H9 (cell line): ENCODE data around the gene GATD1. TPM values are rescaled to one million over a fixed set of nuclear protein-coding genes. Genes with fewer than 3 reads are reported as not detected.

Source experiments
- DNase-seq: peaks from one replicate; pipeline ENCODE4 v3.0.0-alpha.2; 2017
- H2AFZ ChIP-seq: one replicate; pipeline ENCODE4 v1.6.1; 2013; ENCODE audit warnings: mild to moderate bottlenecking, low read length, control low read depth, moderate library complexity
- H2AK5ac ChIP-seq: 2 replicates; pipeline ENCODE4 v1.6.1; 2013; ENCODE audit warnings: low read length, control low read depth, mixed read lengths; ENCODE audit not compliant: insufficient read length
- H2BK120ac ChIP-seq: one replicate; pipeline ENCODE4 v1.6.1; 2013; ENCODE audit warnings: low read depth, mild to moderate bottlenecking, low read length, control low read depth, inconsistent platforms; ENCODE audit not compliant: poor library complexity, severe bottlenecking
- H2BK12ac ChIP-seq: 2 replicates; pipeline ENCODE4 v1.6.1; 2013; ENCODE audit warnings: low read length, control low read depth, mixed read lengths, low read depth; ENCODE audit not compliant: insufficient read length
- H2BK15ac ChIP-seq: 2 replicates; pipeline ENCODE4 v1.6.1; 2013; ENCODE audit warnings: low read depth, low read length, control low read depth
- H2BK20ac ChIP-seq: one replicate; pipeline ENCODE4 v1.6.1; 2013; ENCODE audit warnings: low read depth, mild to moderate bottlenecking, low read length, control low read depth, inconsistent platforms; ENCODE audit not compliant: poor library complexity, severe bottlenecking
- H2BK5ac ChIP-seq: 2 replicates; pipeline ENCODE4 v1.6.1; 2013; ENCODE audit warnings: low read length, control low read depth, mixed read lengths; ENCODE audit not compliant: insufficient read length
- H3K14ac ChIP-seq: 2 replicates; pipeline ENCODE4 v1.6.1; 2013; ENCODE audit warnings: low read length, control low read depth; ENCODE audit not compliant: insufficient read depth
- H3K18ac ChIP-seq: 2 replicates; pipeline ENCODE4 v1.6.1; 2013; ENCODE audit warnings: low read depth, mild to moderate bottlenecking, mixed read lengths, low read length, control low read depth; ENCODE audit not compliant: insufficient read length
- H3K23ac ChIP-seq: 2 replicates; pipeline ENCODE4 v1.6.1; 2013; ENCODE audit warnings: low read length, control low read depth, mixed read lengths, low read depth; ENCODE audit not compliant: insufficient read length
- H3K23me2 ChIP-seq: 2 replicates; pipeline ENCODE4 v1.6.1; 2013; ENCODE audit warnings: low read depth, mild to moderate bottlenecking, mixed read lengths, low read length, control low read depth; ENCODE audit not compliant: insufficient read length, poor library complexity, severe bottlenecking
- H3K27ac ChIP-seq: 2 replicates; pipeline ENCODE4 v1.5.1; 2013; ENCODE audit warnings: low read length, control low read depth, mixed read lengths, low read depth; ENCODE audit not compliant: insufficient read length
- H3K27me3 ChIP-seq: 2 replicates; pipeline ENCODE4 v1.6.1; 2013; ENCODE audit warnings: low read length, control low read depth, inconsistent platforms; ENCODE audit not compliant: insufficient read depth
- H3K4ac ChIP-seq: 2 replicates; pipeline ENCODE4 v1.6.1; 2013; ENCODE audit warnings: low read depth, mild to moderate bottlenecking, control low read depth, inconsistent platforms, low read length, moderate library complexity
- H3K4me1 ChIP-seq: 2 replicates; pipeline ENCODE4 v1.6.1; 2013; ENCODE audit warnings: low read length, control low read depth, inconsistent platforms; ENCODE audit not compliant: insufficient read depth
- H3K4me2 ChIP-seq: 2 replicates; pipeline ENCODE4 v1.6.1; 2013; ENCODE audit warnings: low read length, control low read depth, mixed read lengths; ENCODE audit not compliant: insufficient read length, insufficient read depth
- H3K56ac ChIP-seq: 2 replicates; pipeline ENCODE4 v1.6.1; 2013; ENCODE audit warnings: low read depth, mild to moderate bottlenecking, mixed read lengths, low read length, control low read depth; ENCODE audit not compliant: insufficient read length
- H3K79me1 ChIP-seq: 2 replicates; pipeline ENCODE4 v1.6.1; 2013; ENCODE audit warnings: low read depth, mild to moderate bottlenecking, moderate library complexity, low read length, control low read depth, inconsistent platforms; ENCODE audit not compliant: insufficient read depth, poor library complexity, severe bottlenecking
- H3K79me2 ChIP-seq: 2 replicates; pipeline ENCODE4 v1.6.1; 2013; ENCODE audit warnings: low read length, control low read depth, inconsistent platforms; ENCODE audit not compliant: insufficient read depth
- H3K9ac ChIP-seq: 2 replicates; pipeline ENCODE4 v1.6.1; 2013; ENCODE audit warnings: low read length, control low read depth, mixed read lengths; ENCODE audit not compliant: insufficient read length; ENCODE audit errors: extremely low read depth
- H3K9me3 ChIP-seq: one replicate; pipeline ENCODE4 v1.6.1; 2013; ENCODE audit warnings: low read depth, low read length, inconsistent platforms; ENCODE audit not compliant: control insufficient read depth
- H3T11ph ChIP-seq: one replicate; pipeline ENCODE4 v1.6.1; 2013; ENCODE audit warnings: mild to moderate bottlenecking, low read length, control low read depth, inconsistent platforms
- H4K20me1 ChIP-seq: one replicate; pipeline ENCODE4 v1.6.1; 2013; ENCODE audit not compliant: control insufficient read depth, insufficient read length, insufficient read depth
- H4K5ac ChIP-seq: 2 replicates; pipeline ENCODE4 v1.6.1; 2013; ENCODE audit warnings: low read depth, mild to moderate bottlenecking, mixed read lengths, low read length, control low read depth; ENCODE audit not compliant: insufficient read length
- H4K8ac ChIP-seq: replicated peaks from 2 replicates; pipeline ENCODE4 v1.6.1; 2013; ENCODE audit warnings: low read length, control low read depth, mixed read lengths, low read depth; ENCODE audit not compliant: insufficient read length
- H4K91ac ChIP-seq: 2 replicates; pipeline ENCODE4 v1.6.1; 2013; ENCODE audit warnings: low read depth, mild to moderate bottlenecking, moderate library complexity, mixed read lengths, low read length, control low read depth; ENCODE audit not compliant: insufficient read length
- H3K27ac Mint-ChIP-seq, 3 experiments: 2 replicates in 2 of 3; 3 replicates in 1 of 3; pipeline ENCODE4 v1.8.0; 2020 to 2021; ENCODE audit warnings: mixed read lengths in 3 of 3, mild to moderate bottlenecking in 1 of 3, moderate library complexity in 1 of 3
- H3K27me3 Mint-ChIP-seq: 2 replicates; pipeline ENCODE4 v1.8.0; 2021; ENCODE audit warnings: low read depth, mild to moderate bottlenecking, moderate library complexity, mixed read lengths
- H3K36me3 Mint-ChIP-seq, 3 experiments: 2 replicates in 2 of 3; 3 replicates in 1 of 3; pipeline ENCODE4 v1.8.0; 2020 to 2021; ENCODE audit warnings: low read depth in 3 of 3, mixed read lengths in 3 of 3; ENCODE audit not compliant: insufficient read depth in 1 of 3
- H3K4me1 Mint-ChIP-seq, 2 experiments: 2 replicates each; pipeline ENCODE4 v1.8.0; 2020; ENCODE audit warnings: mixed read lengths in 2 of 2
- H3K4me3 Mint-ChIP-seq, 2 experiments: 2 replicates in 1 of 2; 3 replicates in 1 of 2; pipeline ENCODE4 v1.8.0; 2020 to 2021; ENCODE audit warnings: mild to moderate bottlenecking in 2 of 2, mixed read lengths in 2 of 2, moderate library complexity in 1 of 2
- H3K9me3 Mint-ChIP-seq, 2 experiments: 2 replicates in 1 of 2; 3 replicates in 1 of 2; pipeline ENCODE4 v1.8.0; 2020; ENCODE audit warnings: mild to moderate bottlenecking in 2 of 2, mixed read lengths in 2 of 2, moderate library complexity in 1 of 2
- CTCF ChIP-seq: fragments of 200-600 bp; sonication (generic); conservative IDR thresholded peaks from 3 replicates; pipeline ENCODE4 v1.8.0; 2021; ENCODE audit warnings: antibody characterized with exemption, mild to moderate bottlenecking
- total RNA-seq: library from RNA; stranded (reverse); gene quantifications from 2 replicates; pipeline ENCODE4 v1.2.1, GENCODE V29; 2021

Gene GATD1
- total RNA-seq, 1 experiment from 2014 or later: 60.0 TPM

GRCh38 chr11:760236-760635, 17.1 kb downstream of the GATD1 start:
- H2AFZ ChIP-seq: no peak overlapping the region
- no peak overlapping the region for H3T11ph ChIP-seq
- H3K79me1 ChIP-seq: peaks cover 5% of the 10 kb centered on the region
- H3K4me2 ChIP-seq: no peak overlapping the region
- Mint-ChIP-seq H3K36me3 (peaks cover 40 to 89% (median 71%) of the 10 kb centered on the region in 3 experiments), H3K4me1 (peaks cover 11 to 15% of the 10 kb centered on the region in 2 experiments), H3K27ac (no peak overlapping the region), H3K9me3 (no peaks in the 10 kb centered on the region), H3K4me3 (no peak overlapping the region), H3K27me3 (no peaks in the 10 kb centered on the region)
- DNase-seq: no peak
- H2BK20ac ChIP-seq: no peak overlapping the region
- H2BK5ac ChIP-seq: no peak overlapping the region
- H4K8ac ChIP-seq: no peak overlapping the region
- H3K4ac ChIP-seq: no peak overlapping the region
- H3K4me1 ChIP-seq: no peaks in the 10 kb centered on the region
- TF ChIP-seq CTCF: no peak
- no peak overlapping the region for H2BK15ac ChIP-seq
- no peaks in the 10 kb centered on the region for H3K9me3 ChIP-seq
- H3K18ac ChIP-seq: no peak overlapping the region
- H3K23me2 ChIP-seq: no peaks in the 10 kb centered on the region
- H2BK120ac ChIP-seq: no peak overlapping the region
- H3K27ac ChIP-seq: no peak overlapping the region
- no peak overlapping the region for H3K9ac ChIP-seq
- no peak overlapping the region for H4K91ac ChIP-seq
- H3K56ac ChIP-seq: no peak overlapping the region
- no peaks in the 10 kb centered on the region for H3K27me3 ChIP-seq
- H3K23ac ChIP-seq: no peak overlapping the region
- H2BK12ac ChIP-seq: no peak overlapping the region
- H3K14ac ChIP-seq: no peak overlapping the region
- no peak overlapping the region for H4K5ac ChIP-seq
- no peaks in the 10 kb centered on the region for H4K20me1 ChIP-seq
- no peak overlapping the region for H2AK5ac ChIP-seq
- no peaks in the 10 kb centered on the region; the same call in 1 of the 2 replicates for H3K79me2 ChIP-seq
